NOMO-1 treated with dmso at 0.1 percent for 144 hours (cell line): Measurements from ENCODE around the gene ADAM29.
"Not testable (repeated sequence)": the region's sequence is repeated elsewhere in the genome, so short reads cannot be mapped to it uniquely, and the experiment has no call there.

Experiments used
- DNase-seq: peaks from one replicate; lab custom pipeline; 2025; ENCODE audit not compliant: unreplicated experiment; lab: John Stamatoyannopoulos, UW

The ADAM29 gene

GRCh38 chr4:174946246-174946645 lies 28.1 kb downstream of the ADAM29 start:
- no peak for DNase-seq

- no peak for DNase-seq
Measured at GRCh38 chr4:174948826-174949225, 30.7 kb downstream of the ADAM29 start.

DNA sequence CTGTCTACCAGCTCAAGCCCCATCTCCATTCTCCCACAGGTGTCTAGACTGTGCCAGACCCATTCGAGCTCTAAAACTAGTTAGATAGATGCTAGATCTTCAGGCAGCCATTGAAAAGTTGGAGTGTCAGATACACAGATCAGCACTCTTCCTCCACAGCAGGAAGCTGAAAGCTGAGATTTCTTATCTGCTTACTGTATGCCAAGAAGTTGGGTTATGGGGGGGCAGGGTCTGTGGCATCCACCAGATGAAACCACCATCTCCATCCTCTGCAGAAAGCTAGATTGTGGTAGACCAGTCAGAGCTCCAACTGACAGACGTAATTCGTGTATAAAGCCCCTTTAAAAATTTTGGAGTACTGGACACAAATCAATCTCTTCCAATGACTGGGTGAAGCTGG lies 54.8 kb downstream of the ADAM29 start:
- DNase-seq: no peak

- DNase-seq: no peak
Measured at GRCh38 chr4:174973336-174973735, 55.2 kb downstream of the ADAM29 start.

- DNase-seq: no peak
Measured at GRCh38 chr4:174983128-174983750, 65.1 kb downstream of the ADAM29 start.

- not testable (repeated sequence) for DNase-seq
Measured at GRCh38 chr4:174983870-174984269, 65.7 kb downstream of the ADAM29 start.

DNA sequence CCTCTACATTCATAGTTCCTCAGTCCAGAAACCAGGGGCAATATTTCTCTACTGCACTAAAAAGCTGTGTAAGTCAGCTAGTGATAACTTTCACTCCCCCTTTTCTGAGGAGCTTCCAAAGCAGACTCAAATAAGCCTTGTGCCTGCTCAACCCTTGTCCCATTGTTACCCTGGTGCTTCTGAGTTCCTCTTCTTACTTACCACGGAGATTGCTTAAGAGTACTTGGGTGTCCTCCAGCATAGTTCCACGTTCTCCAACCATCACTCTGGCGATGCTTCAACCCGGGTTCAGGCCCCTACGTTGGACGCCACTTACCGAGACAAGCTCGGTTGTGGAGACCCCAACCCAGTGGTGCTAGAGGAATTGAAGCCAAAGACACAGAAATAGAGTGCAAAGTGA lies 71.6 kb downstream of the ADAM29 start:
- DNase-seq: no peak

DNA sequence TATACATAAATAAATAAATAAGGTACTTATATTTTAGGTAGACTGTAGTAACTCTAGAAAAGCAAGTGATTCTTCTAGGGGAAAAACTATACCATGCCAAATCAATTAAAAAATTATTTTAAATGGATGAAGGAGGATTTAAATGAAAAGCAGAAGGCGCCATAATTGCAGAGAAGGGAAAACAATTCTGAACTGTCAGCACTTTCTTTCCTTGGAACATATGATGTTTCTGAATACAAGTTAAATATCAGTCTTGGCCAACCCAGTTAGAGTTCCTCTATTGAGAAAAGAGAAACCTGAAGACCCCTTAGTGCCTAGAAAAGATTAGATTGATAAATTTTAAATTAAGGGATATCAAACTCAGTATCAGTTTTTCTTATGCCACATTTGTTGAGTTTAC lies 75.8 kb downstream of the ADAM29 start:
- no peak for DNase-seq

DNA sequence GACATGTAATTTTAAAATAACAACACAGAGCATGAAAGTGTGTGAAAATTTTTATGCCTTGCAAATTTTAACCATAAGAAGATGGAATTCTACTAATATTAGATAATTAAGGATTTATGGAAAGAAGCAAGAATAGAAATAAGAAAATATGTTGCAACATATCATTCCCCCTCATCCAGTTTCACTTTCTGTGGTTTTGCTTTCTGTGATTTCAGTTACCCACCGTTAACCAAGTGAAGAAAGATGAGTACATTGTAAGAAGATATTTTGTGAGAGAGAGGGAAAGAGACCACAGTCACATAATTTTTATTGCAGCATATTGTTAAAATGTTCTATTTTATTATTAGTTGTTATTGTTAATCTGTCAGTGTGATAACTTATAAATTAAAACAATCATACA lies 77.9 kb downstream of the ADAM29 start:
- DNase-seq: no peak

GRCh38 chr4:174999407-174999806 lies 81.2 kb downstream of the ADAM29 start:
- no peak for DNase-seq

- no peak for DNase-seq
Measured at GRCh38 chr4:175017751-175018150, 99.6 kb downstream of the ADAM29 start.

DNA sequence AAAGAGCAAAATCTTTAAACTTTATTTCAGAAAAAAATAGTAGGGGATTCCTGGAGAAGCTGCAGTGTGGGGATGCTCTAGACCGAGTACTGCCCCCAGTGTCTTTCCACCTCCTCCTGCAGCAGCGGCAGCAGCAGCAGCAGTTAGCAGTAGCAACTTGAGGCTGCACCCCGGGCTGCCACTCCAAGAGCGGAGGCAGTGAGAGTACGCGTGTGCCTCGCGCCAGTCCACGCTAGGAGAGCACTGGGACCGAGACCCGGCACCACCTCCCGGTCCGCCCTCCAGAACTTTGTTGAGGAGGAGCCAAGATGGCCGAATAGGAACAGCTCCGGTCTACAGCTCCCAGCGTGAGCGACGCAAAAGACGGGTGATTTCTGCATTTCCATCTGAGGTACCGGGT lies 101.3 kb downstream of the ADAM29 start:
- DNase-seq: not testable (repeated sequence)
